Loucy (cell line): ENCODE data around the gene GLRA3.

Experiments used
- EZH2phosphoT487 ChIP-seq: fragments of 200-600 bp; IDR thresholded peaks from 2 replicates; pipeline ENCODE4 v1.6.1; 2018; ENCODE audit warnings: antibody characterized with exemption, mild to moderate bottlenecking, moderate library complexity, borderline replicate concordance
- TF ChIP-seq, protein P1 (sequence below): fragments of 200-600 bp; sonication (generic); conservative IDR thresholded peaks from 2 replicates; pipeline ENCODE4 v1.5.1; 2014; ENCODE audit warnings: mild to moderate bottlenecking, antibody characterized with exemption, low read length

DNA sequence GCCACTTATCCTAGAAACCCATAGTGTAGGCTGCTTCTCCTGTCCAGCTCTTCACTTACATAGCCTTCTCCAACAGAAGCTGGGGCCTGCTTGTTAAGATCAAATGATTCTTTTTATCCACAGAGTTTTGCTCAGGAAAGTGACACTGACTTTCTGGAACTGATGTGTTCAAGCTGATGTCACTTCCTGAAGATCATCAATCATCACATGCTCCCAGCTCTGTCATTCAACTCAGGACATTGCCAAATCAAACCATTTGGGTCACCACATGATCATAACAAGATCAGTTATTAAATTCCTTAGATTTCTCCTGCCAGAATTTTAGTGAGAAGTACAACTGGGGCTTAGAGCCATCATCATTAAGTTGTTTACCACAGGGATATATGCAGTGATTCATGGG, 39.4 kb downstream of the GLRA3 start:
- TF ChIP-seq, protein P1, sequence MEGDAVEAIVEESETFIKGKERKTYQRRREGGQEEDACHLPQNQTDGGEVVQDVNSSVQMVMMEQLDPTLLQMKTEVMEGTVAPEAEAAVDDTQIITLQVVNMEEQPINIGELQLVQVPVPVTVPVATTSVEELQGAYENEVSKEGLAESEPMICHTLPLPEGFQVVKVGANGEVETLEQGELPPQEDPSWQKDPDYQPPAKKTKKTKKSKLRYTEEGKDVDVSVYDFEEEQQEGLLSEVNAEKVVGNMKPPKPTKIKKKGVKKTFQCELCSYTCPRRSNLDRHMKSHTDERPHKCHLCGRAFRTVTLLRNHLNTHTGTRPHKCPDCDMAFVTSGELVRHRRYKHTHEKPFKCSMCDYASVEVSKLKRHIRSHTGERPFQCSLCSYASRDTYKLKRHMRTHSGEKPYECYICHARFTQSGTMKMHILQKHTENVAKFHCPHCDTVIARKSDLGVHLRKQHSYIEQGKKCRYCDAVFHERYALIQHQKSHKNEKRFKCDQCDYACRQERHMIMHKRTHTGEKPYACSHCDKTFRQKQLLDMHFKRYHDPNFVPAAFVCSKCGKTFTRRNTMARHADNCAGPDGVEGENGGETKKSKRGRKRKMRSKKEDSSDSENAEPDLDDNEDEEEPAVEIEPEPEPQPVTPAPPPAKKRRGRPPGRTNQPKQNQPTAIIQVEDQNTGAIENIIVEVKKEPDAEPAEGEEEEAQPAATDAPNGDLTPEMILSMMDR: no peak
- TF ChIP-seq EZH2phosphoT487: no peak
